B cell (primary cell): ENCODE results near the gene BSDC1. TPM values are rescaled to one million over a fixed set of nuclear protein-coding genes. Genes with fewer than 3 reads are reported as not detected.

ENCODE experiments used
- ATAC-seq: fragments of 200-7000 bp; cut with Tn5 transposase; one replicate; pipeline ENCODE4 v1.10.0; 2021; ENCODE audit warnings: low read depth, mild to moderate bottlenecking, moderate number of reproducible peaks, moderate library complexity
- CTCF ChIA-PET: fragments of 350-600 bp; sonication (Branson Sonifier 250); formaldehyde crosslinking; loops from one replicate; lab custom pipeline; 2021; ENCODE audit warnings: antibody characterized with exemption, inconsistent platforms; lab: Charles Lee
- POLR2A ChIA-PET: fragments of 350-600 bp; sonication (Branson Sonifier 250); formaldehyde crosslinking; loops from one replicate; lab custom pipeline; 2021; ENCODE audit warnings: antibody characterized with exemption; lab: Charles Lee
- DNase-seq: peaks from one replicate; pipeline ENCODE4 v3.0.0; 2013
- H2AFZ ChIP-seq: 2 replicates; pipeline ENCODE4 v1.6.1; 2012; ENCODE audit warnings: mild to moderate bottlenecking, low read depth, low read length; ENCODE audit not compliant: insufficient read depth, poor library complexity, severe bottlenecking
- H3K27ac ChIP-seq, 2 donors: 1 replicate in 1 of 2; 2 replicates in 1 of 2; pipeline ENCODE4 v1.5.1; 2012 to 2013; ENCODE audit warnings: low read length in 2 of 2, mild to moderate bottlenecking in 2 of 2, moderate library complexity in 1 of 2
- H3K27me3 ChIP-seq, 4 experiments: fragments of 200-600 bp in 1 of 4; sonication (generic) in 1 of 4; replicated peaks in 1 of 4; 1 replicate in 2 of 4; 2 replicates in 2 of 4; pipeline versions ENCODE4 v1.6.1 to v1.7.0; 2013 to 2016; ENCODE audit warnings: low read length in 3 of 4, mild to moderate bottlenecking in 2 of 4, mixed read lengths in 1 of 4, moderate library complexity in 1 of 4; ENCODE audit not compliant: insufficient read depth in 4 of 4, control insufficient read depth in 3 of 4; ENCODE audit errors: control extremely low read depth in 1 of 4
- H3K36me3 ChIP-seq, 2 experiments: replicated peaks in 1 of 2; 1 replicate in 1 of 2; 2 replicates in 1 of 2; pipeline versions ENCODE4 v1.6.1 to v1.7.1; 2013; ENCODE audit warnings: low read length in 1 of 2; ENCODE audit not compliant: insufficient read depth in 2 of 2, control insufficient read depth in 1 of 2; ENCODE audit errors: control extremely low read depth in 1 of 2, extremely low read depth in 1 of 2
- H3K4me1 ChIP-seq, 2 donors: fragments of 200-600 bp in 1 of 2; sonication (generic) in 1 of 2; 1 replicate in 1 of 2; 2 replicates in 1 of 2; pipeline versions ENCODE4 v1.5.1 to v1.6.1; 2013 to 2017; ENCODE audit warnings: low read length in 2 of 2; ENCODE audit not compliant: control insufficient read depth in 2 of 2, insufficient read depth in 2 of 2
- H3K4me2 ChIP-seq: replicated peaks from 2 replicates; pipeline ENCODE3; 2012; ENCODE audit warnings: mild to moderate bottlenecking, low read depth, low read length; ENCODE audit not compliant: poor library complexity, severe bottlenecking
- H3K4me3 ChIP-seq, 5 experiments: fragments of 200-600 bp in 1 of 5; sonication (generic) in 1 of 5; 1 replicate in 3 of 5; 2 replicates in 2 of 5; pipeline versions ENCODE4 v1.5.1 to v1.7.0; 2011 to 2016; ENCODE audit warnings: low read length in 4 of 5, mild to moderate bottlenecking in 4 of 5, low read depth in 2 of 5, control low read depth in 1 of 5, moderate library complexity in 1 of 5; ENCODE audit not compliant: insufficient read depth in 1 of 5; ENCODE audit errors: control extremely low read depth in 1 of 5, extremely low read depth in 1 of 5
- H3K79me2 ChIP-seq: fragments of 200-600 bp; sonication (generic); one replicate; pipeline ENCODE4 v1.6.0; 2016; ENCODE audit warnings: low read length; ENCODE audit not compliant: control insufficient read depth, insufficient read depth
- H3K9ac ChIP-seq: fragments of 200-600 bp; sonication (generic); 2 replicates; pipeline ENCODE4 v1.6.1; 2017; ENCODE audit warnings: mild to moderate bottlenecking, low read length, moderate library complexity
- H3K9me3 ChIP-seq, 3 donors: one replicate each; pipeline versions ENCODE4 v1.6.1 to v1.7.1; 2013; ENCODE audit warnings: low read length in 2 of 3; ENCODE audit not compliant: control insufficient read depth in 2 of 3, insufficient read depth in 1 of 3; ENCODE audit errors: control extremely low read depth in 1 of 3
- H4K20me1 ChIP-seq: 2 replicates; pipeline ENCODE4 v1.6.0; 2012; ENCODE audit warnings: mild to moderate bottlenecking, low read length; ENCODE audit not compliant: insufficient read depth, control insufficient read depth, poor library complexity, severe bottlenecking
- H3K27ac Mint-ChIP-seq: one replicate; pipeline ENCODE4 v1.8.0; 2021; ENCODE audit warnings: mixed read lengths
- H3K27me3 Mint-ChIP-seq: one replicate; pipeline ENCODE4 v1.8.0; 2021; ENCODE audit warnings: mixed read lengths
- H3K4me1 Mint-ChIP-seq: one replicate; pipeline ENCODE4 v1.8.0; 2021; ENCODE audit warnings: mixed read lengths
- H3K4me3 Mint-ChIP-seq: one replicate; pipeline ENCODE4 v1.8.0; 2021; ENCODE audit warnings: mixed read lengths
- H3K9me3 Mint-ChIP-seq: one replicate; pipeline ENCODE4 v1.8.0; 2022; ENCODE audit warnings: mixed read lengths; ENCODE audit not compliant: insufficient read depth
- EZH2 ChIP-seq: IDR thresholded peaks from 2 replicates; pipeline ENCODE4 v1.6.1; 2012; ENCODE audit warnings: borderline replicate concordance, low read depth, mild to moderate bottlenecking, moderate library complexity, low read length; ENCODE audit not compliant: insufficient read depth, poor library complexity, severe bottlenecking
- WGBS: methylation state at CpG from one replicate; pipeline ENCODE4 v1.1.5; 2013; ENCODE audit warnings: missing lambda C conversion rate; ENCODE audit not compliant: insufficient coverage; 5-methylcytosine and 5-hydroxymethylcytosine counted together
- intact Hi-C: fragments of 100-400 bp; cut with micrococcal nuclease; formaldehyde crosslinking; loops from one replicate; pipeline ENCODE4 v1.10.0; 2022
- polyA plus RNA-seq: library from polyadenylated mRNA; depleted of rRNA; stranded (reverse); fragments of >200 nt; gene quantifications from 2 replicates; pipeline ENCODE4 v1.2.3, GENCODE V29; 2012
- total RNA-seq, 2 donors: library from RNA; stranded (reverse); fragments of 120-200 nt in 1 of 2; gene quantifications; 1 replicate in 1 of 2; 2 replicates in 1 of 2; pipeline versions ENCODE4 v1.2.3 to v1.2.4, GENCODE V29; 2013 to 2022
- TF ChIP-seq, protein P1 (sequence below): fragments of 200-600 bp; IDR thresholded peaks from one replicate; pipeline ENCODE4 v1.8.0; 2022; ENCODE audit warnings: antibody characterized with exemption, mild to moderate bottlenecking

BSDC1 gene
- total and polyA plus RNA-seq, 2 donors (not counting 1 experiment from before 2014, with no cell fraction given): 54.5 to 117 TPM

DNA sequence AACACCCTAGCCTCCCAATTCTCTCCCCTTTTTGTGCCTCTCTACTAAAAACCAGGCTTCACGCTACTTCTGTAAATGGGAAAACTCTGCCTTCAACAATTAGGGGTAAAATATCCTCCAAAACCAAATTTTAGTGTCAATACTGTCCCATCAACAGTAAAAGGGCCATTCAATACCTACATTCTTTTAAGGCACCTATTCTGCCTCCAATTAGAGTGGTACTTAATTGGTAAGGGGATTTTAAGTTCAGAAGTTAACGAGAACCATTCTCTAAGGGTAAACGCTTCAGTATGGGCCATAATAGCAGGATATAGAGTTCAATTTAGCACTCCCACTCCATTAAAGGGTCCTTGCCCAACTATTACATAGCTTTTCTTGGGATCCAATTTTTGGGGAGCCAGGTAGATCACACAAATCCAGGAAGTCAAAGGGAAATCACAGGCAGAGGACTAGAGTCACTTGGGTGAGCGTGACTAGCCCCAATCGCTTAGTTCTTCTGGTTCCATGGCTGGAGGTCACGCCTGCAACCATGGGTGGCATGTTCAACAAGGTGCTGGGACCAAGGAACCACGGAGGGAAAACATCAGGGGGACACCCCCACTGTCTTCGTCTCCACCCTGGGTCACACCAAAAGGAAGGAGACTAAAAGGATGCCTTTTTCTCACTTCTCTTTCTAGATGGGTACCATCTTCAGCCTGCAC lies 20.1 kb upstream of the BSDC1 start:
- Histone ChIP-seq H2AFZ (no peak overlapping the region), H3K4me3 (no peak overlapping the region), H3K79me2 (no peaks in the 10 kb centered on the region), H3K27ac (no peak overlapping the region), H3K27me3 (peaks cover 0 to 6% (median 5%) of the 10 kb centered on the region in 4 experiments), H3K4me1 (no peaks in the 10 kb centered on the region), H3K9me3 (peaks cover 0 to 3% (median 2%) of the 10 kb centered on the region in 3 donors), H4K20me1 (no peaks in the 10 kb centered on the region), H3K4me2 (no peak overlapping the region), H3K36me3 (no peaks in the 10 kb centered on the region), H3K9ac (no peak overlapping the region)
- CTCF ChIA-PET: interaction anchor here (0.6 to 6.6 kb wide), 8 partner anchors 13 to 379 kb away, joined by 3 to 76 read pairs (median 6); partner anchors contain the start of genes BSDC1, CCDC28B and MARCKSL1
- H3K27ac Mint-ChIP-seq: no peak overlapping the region
- no peak overlapping the region for H3K4me3 Mint-ChIP-seq
- ATAC-seq (no peak), DNase-seq (no peak)
- POLR2A ChIA-PET: no interaction called here
- peaks cover 2% of the 10 kb centered on the region for H3K4me1 Mint-ChIP-seq
- peaks cover 19% of the 10 kb centered on the region for H3K27me3 Mint-ChIP-seq
- no peaks in the 10 kb centered on the region for H3K9me3 Mint-ChIP-seq
- intact Hi-C loops: loop anchor here (1.0 to 5.0 kb wide), 3 partner anchors 14 to 452 kb away; no protein-coding TSS in a partner anchor
- 90% methylated on average over 6 of the region's 8 CpGs for WGBS
- TF ChIP-seq, protein P1, sequence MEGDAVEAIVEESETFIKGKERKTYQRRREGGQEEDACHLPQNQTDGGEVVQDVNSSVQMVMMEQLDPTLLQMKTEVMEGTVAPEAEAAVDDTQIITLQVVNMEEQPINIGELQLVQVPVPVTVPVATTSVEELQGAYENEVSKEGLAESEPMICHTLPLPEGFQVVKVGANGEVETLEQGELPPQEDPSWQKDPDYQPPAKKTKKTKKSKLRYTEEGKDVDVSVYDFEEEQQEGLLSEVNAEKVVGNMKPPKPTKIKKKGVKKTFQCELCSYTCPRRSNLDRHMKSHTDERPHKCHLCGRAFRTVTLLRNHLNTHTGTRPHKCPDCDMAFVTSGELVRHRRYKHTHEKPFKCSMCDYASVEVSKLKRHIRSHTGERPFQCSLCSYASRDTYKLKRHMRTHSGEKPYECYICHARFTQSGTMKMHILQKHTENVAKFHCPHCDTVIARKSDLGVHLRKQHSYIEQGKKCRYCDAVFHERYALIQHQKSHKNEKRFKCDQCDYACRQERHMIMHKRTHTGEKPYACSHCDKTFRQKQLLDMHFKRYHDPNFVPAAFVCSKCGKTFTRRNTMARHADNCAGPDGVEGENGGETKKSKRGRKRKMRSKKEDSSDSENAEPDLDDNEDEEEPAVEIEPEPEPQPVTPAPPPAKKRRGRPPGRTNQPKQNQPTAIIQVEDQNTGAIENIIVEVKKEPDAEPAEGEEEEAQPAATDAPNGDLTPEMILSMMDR: peak; percentile 64
- no peak for TF ChIP-seq EZH2
